GM12892 (cell line): ENCODE data around the gene RASA3.

Source experiments
- POLR2A ChIP-seq: IDR thresholded peaks from 2 replicates; pipeline ENCODE4 v1.6.1; 2011; ENCODE audit warnings: low read depth, low read length, control low read depth
- POLR2AphosphoS5 ChIP-seq: IDR thresholded peaks from 2 replicates; pipeline ENCODE4 v1.6.1; 2011; ENCODE audit warnings: low read depth, low read length, control low read depth
- TAF1 ChIP-seq: IDR thresholded peaks from 2 replicates; pipeline ENCODE4 v1.6.1; 2011; ENCODE audit warnings: low read depth, mild to moderate bottlenecking, control low read depth, low read length, borderline replicate concordance

- no peak for TF ChIP-seq POLR2AphosphoS5
- TF ChIP-seq POLR2A = no peak
- no peak for TF ChIP-seq TAF1
Observed at GRCh38 chr13:114101358-114102130, 30.9 kb downstream of the RASA3 start.
